ENCODE measurements around the gene TMEM50A.
"Not testable (repeated sequence)": the region's sequence is repeated elsewhere in the genome, so short reads cannot be mapped to it uniquely, and the experiment has no call there.

TMEM50A gene

GRCh38 chr1:25389721-25390120, 51.6 kb downstream of the TMEM50A start:
- DNase-seq = not testable (repeated sequence)

GRCh38 chr1:25392841-25393240, 54.7 kb downstream of the TMEM50A start:
- DNase-seq = no peak

GRCh38 chr1:25397549-25397948, 59.4 kb downstream of the TMEM50A start:
- not testable (repeated sequence) for DNase-seq

DNA sequence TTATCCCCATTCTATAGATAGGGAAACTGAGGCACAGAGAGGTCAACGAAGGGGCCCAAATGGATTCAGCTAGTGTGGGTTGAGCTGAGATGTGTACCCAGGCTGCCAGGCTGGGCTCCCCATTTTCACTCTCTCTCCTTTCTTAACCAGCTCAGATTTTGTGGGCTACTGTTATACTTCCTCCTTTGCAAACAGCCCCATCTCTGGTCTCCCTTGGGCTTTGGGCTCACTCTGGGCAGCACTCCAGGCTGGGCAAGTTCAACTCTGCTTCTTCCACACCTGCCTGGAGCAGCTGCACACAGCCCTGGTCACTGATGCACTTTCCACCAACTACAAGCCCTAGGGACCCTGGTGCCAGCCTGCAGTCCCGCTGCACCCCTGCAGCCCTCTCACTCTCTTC, 59.9 kb downstream of the TMEM50A start:
- DNase-seq = not testable (repeated sequence)

GRCh38 chr1:25402947-25403803, 65.0 kb downstream of the TMEM50A start:
- DNase-seq = not testable (repeated sequence)

DNA sequence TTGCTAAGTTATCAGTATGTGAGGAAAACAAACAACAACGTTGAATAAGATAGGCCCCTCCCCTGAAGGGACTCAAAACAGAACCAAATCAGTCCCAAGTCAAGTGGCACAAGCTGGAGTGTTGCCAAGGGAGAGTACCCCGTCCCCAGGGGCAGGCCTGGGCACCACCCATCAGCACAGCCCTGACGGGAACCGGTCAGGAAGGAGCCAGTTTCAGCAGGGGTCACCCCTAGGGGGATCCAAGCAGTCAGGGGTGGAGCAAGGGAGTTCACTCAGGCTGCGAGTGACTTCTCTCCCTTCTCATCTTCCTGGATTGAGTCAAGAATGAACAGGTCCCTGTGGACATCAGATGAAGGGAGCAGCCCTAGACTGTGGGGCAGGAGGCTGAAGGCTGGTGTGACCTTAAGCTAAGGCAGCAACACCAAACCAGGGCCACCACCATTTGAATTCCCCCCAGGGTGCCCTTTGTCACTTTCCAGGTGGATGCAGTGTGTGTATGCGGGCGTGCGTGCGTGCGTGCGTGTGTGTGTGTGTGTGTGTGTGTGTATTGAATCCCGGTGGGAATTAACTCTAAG, 67.7 kb downstream of the TMEM50A start:
- DNase-seq = not testable (repeated sequence)

- not testable (repeated sequence) for DNase-seq
Observed at GRCh38 chr1:25409641-25410427, 71.7 kb downstream of the TMEM50A start.

Measured in NCI-H1105 (cell line).